GM19193 (cell line): ENCODE measurements around the gene ITPR2.

Source experiments
- POLR2A ChIP-seq: IDR thresholded peaks from 4 replicates; pipeline ENCODE4 v1.6.1; 2011; ENCODE audit not compliant: insufficient read depth, insufficient read length; ENCODE audit errors: extremely low read depth

Gene ITPR2

DNA sequence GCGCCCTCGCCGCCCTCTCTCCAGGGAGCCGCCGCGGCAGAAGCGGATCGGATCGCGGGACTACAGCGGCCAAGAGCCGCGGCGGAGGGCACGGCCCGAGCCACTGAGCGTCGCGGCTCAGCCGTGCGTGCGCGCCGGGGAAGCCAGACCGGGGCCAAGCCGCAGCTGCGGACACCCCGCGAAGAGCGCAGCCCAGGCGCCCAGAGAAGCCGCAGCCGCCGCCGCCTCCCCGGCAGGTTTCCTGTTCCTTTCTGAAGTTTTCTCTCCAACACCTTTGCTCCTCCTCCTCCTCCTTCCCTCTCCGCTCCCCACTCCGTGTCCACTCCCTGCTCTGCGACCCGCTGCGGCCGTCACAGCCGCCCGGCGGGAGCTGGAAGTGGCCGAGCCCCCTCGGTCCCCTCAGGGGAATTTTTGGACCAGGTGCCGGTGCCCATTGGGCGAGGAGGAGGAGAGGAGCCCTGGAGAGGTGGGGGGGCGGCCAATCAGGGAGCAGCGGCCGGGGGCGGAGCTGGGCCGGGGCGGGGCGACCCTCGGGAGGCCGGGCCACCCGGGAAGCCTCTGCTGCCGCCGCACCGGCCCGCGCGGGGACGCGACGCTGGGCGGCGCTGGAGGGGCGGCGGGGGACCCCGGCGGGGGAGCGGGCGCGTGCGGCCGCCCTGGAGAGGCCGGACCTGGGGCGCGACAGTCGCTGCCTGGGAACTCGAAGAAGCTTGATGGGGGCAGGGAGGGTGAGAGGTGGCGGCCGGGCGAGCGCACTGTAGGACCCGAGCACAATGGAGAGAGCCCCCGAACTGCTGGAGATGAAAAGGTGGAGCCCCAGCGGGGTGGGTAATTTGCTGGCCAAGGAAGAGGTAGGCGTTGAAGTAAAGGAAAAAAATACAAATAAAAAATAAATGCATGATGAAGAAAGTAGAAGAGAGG, at the start of gene ITPR2:
Gene ITPR2, minus strand, starts transcription at position 373 of the 921 bp plus-strand sequence. CDS start 413 bp downstream, outside the sequence.
- peak; percentile 97 for TF ChIP-seq POLR2A

DNA sequence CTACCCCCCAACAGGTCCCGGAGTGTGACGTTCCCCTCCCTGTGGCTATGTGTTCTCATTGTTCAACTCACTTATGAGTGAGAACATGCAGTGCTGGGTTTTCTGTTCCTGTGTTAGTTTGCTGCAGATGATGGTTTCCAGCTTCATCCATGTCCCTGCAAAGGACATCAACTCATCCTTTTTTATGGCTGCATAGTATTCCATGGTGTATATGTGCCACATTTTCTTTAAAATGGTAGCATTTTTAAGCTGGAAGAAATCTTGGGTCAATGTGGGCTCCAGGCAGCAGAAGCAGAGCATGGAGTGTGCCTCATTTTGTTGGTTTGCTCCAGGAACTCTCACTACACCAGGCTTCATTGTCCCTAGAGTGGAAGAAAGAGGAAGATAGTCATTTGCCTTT, 47.6 kb upstream of the ITPR2 start:
- no peak for TF ChIP-seq POLR2A

GRCh38 chr12:26878661-26879119, 45.7 kb upstream of the ITPR2 start:
- TF ChIP-seq POLR2A = no peak

DNA sequence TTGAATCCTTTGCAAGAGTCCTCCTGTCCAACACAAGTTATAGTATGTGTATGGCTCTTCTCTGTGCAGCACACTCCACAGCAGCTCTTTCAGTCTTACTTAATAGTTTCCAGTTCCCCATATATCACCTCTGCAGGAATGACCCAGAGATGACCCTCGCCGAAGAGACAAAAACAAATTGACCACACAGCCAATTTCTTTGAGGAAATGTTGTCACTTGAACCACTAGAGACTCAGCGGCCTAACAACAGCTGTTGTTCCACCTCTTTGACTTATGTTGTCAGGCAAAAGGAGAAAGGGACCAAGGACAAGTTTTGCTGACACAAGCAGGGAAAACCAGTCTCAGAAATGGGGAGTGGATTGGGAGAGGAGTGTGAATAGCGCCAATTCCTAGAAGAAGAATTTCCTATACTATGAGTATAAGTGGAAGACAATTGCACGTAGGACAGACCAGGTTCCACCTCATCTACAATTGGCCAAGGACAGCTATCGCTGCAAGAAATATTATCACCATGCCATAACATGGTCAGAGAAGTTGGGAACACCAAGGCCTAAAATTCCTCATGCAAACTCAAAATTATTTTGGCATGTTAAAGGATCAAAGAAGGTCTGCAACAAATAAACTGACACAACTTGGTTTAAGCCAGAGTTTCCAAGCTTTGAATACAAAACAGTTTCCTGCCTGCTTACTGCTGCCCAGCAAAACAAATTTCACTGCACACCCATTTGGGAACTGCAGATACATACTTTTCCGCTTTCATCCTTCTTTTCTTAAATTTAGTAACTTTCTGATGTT, 41.7 kb upstream of the ITPR2 start:
- TF ChIP-seq POLR2A = no peak

DNA sequence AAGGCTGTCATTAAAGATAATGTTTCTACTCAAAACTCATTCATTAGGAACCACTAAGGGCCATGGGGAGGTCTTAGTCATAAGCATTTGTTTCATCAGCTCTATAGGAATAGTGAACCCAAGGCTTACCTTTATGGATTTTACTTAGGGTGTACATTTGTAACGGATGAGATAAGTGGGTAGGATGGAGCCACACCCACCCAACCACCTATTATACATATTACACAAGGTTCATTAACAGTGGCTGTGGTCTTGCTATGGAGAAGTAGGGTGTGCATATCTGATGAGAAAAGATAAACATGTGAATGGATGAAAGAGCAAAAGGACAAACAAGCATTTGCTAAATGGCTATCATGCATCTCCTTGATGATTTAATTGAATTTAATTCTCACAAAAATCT, 39.6 kb upstream of the ITPR2 start:
- TF ChIP-seq POLR2A = no peak

DNA sequence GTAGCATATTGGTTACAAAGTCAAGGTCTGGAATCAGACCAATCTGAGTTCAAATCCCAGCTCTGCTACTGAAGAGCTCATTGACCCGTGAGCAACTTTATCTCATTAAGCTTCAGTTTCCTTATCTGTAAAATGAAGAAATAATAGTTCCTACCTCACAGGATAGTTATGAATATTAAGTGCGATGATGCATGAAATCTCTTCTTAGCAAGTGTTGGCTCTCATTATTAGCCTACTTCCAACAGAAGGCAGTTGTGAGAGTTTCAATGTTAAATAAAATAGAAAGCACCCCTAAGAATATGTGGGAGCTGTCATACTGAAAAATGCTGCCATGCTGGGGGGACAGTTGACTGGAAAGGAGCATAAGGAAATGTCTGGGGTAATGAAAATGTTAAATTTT, 39.0 kb upstream of the ITPR2 start:
- TF ChIP-seq POLR2A = no peak

DNA sequence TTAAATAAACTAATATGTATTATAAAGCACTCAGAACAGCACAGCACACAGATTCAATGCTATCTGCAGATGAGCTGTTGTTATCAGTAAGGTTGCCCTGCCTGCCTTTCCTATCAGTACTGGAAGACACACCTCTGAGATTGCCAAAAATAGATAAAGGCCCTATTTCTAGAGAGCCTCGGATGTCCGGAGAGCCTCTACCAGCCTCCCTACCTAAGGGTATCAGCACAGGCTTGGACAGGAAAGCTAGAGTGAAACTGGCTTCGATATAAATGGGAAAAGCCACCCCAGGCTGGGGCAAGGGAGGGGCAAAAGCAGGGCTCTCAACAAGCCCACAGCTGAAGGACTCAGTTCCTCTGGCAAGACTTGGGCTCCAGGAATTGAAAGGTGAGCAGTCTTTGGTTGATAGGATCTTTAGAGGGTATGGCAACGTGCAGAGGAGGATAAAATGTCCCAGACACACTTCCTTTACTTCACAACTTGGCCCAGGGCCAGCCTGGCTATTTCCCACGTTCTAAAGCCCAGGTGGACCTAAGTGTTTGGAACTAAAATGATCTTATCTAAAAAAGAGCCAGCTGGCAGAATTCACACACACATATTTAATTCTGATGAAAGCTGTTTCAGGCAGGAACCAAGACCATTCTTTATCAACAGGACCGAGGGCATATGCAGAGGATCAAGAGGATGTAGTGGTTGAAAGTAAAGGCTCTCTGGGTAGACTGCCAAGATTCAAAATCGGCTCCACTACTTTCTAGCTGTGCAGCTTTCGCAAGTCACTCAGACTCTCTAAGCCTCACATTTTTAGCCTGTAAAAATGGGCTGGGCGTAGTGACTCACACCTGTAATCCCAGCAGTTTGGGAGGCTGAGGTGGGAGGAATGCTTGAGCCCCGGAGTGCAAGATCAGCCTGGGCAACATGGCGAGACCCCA, 37.8 kb upstream of the ITPR2 start:
- no peak for TF ChIP-seq POLR2A

- TF ChIP-seq POLR2A = no peak
These were observed 37.0 kb upstream of the ITPR2 start for GRCh38 chr12:26869908-26870459.

- no peak for TF ChIP-seq POLR2A
These were observed 36.1 kb upstream of the ITPR2 start for GRCh38 chr12:26869104-26869494.

DNA sequence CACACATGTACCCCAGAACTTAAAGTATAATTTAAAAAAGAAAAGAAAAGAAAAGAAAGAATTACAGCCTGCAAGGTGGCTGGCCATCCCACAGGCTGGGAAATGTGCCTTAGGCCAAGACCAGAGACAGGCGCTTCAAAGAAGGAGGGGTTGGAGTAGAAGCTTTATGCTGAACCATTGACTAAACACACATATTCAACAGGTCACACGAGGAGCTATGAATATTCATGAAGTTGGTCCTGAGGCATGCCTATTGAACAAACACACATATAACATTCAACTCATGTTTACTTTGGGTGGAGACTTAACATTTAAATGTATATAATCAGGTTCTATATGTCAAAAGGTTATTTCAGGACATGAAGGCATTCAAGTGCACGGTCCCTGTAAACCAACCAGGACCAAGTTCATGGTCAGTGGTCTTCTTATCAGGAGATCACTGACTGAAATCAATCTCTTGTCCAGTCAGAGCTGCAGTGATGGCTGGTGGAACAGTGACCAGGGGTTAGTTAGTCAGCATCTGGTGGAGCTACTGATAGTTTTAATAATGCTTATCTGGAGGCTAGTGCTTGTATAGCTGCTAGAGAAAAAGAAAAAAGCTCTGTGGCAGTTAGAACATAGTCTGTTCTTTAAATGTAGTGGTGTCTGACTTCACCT, 35.6 kb upstream of the ITPR2 start:
- no peak for TF ChIP-seq POLR2A

DNA sequence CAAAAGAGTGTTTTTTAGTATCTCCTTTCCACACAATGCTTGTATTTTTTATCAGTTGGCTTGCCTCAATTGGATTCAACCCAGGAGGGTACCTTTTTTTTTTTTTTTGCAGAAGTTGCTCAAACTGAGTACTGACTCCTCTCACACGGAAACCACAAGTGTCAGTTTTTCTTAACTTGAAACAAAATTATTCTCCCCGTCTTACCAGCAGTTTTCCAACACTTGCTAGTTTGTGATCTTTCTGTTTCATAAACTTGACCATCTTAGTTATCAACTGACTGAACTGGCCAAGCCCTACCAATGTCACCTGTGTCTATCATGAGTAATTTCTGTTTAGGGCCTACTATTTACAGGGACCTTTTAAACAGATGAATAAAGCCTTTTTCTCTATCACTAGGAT, 34.1 kb upstream of the ITPR2 start:
- TF ChIP-seq POLR2A = no peak

DNA sequence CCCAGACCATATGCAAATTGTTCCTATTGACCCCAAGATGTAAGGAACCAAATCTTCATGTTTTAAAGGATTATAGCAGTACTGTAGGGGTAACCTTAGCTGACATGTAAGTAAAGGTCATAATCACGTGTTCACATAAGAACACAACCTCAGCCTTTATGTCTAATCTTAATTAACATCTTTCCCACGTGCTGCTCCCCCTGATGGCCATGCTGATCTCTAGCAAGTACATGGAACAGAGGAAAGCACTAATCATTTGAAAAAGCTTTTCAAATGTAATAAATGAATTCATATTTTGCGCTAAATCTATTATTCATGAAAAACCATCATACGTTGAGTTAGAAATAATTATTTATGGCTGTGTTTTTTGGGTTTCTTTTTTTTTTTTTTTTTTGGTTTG, 30.5 kb upstream of the ITPR2 start:
- TF ChIP-seq POLR2A = no peak

DNA sequence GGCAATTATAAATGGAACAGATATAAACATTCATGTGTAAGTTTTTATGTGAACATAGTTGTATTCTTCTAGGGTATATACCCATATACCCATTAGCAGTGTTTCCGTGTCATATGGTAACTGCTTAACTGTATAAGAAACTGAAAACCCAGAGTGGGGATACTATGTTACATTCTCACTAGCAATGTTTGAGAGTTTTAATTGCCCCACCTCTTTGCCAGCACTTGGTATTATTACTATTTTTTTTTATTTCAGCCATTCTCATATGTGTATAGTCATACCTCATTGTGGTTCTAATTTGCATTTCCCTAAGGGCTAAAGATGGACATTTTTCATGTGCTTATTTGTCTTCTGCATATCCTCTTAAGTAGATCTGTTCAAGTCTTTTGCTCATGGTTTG, 28.7 kb upstream of the ITPR2 start:
- no peak for TF ChIP-seq POLR2A
